Esophagus squamous epithelium (tissue), 4 donors: ENCODE measurements around the gene PRKCE.

Source experiments
- CTCF ChIP-seq, 6 experiments: fragments of 450-650 bp in 4 of 6; fragments of 200-600 bp in 2 of 6; sonication (generic) in 2 of 6; IDR thresholded peaks; one replicate each; pipeline ENCODE4 v1.5.1; 2016 to 2019; ENCODE audit warnings: antibody characterized with exemption in 6 of 6, mild to moderate bottlenecking in 4 of 6, moderate library complexity in 4 of 6
- POLR2A ChIP-seq, 4 donors: fragments of 450-650 bp; IDR thresholded peaks; one replicate each; pipeline ENCODE4 v1.6.1; 2017; ENCODE audit warnings: antibody characterized with exemption in 4 of 4, mild to moderate bottlenecking in 4 of 4, moderate library complexity in 3 of 4

- TF ChIP-seq CTCF (IDR thresholded peaks at IDR 0.05) (no peak), POLR2A (IDR thresholded peaks at IDR 0.05) (no peak)
Observed at GRCh38 chr2:45894211-45894610, 242.7 kb downstream of the PRKCE start.
